ENCODE data around the gene ZFP92.
"Not testable (repeated sequence)": the region's sequence is repeated elsewhere in the genome, so short reads cannot be mapped to it uniquely, and the experiment has no call there.

Gene ZFP92

DNA sequence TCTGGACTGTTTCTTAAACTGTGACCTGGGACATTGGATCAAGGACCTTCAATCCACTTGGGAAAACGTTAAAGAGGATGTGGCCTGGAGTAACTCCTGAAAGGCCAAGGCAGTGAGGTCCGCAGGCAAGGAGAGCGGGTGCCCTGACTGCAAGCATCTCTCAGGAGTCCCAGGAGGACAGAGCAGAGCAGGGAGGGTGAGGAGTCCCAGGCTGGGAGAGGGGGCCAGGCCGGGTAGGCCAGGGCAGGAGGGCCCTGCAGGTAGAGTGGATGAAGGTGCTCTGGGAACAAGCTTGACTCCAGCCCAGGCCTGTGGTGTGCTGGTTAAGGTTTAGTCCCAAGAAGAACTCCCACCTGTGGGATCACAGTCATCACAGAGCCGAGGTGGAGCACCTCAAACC lies 23.9 kb upstream of the ZFP92 start:
- intact Hi-C loops (cut with DNase I; ENCODE audit: low total_unique reads) = no loop called here
- H3K4me1 ChIP-seq = no peaks in the 10 kb centered on the region
- H3K27me3 ChIP-seq = no peaks in the 10 kb centered on the region

DNA sequence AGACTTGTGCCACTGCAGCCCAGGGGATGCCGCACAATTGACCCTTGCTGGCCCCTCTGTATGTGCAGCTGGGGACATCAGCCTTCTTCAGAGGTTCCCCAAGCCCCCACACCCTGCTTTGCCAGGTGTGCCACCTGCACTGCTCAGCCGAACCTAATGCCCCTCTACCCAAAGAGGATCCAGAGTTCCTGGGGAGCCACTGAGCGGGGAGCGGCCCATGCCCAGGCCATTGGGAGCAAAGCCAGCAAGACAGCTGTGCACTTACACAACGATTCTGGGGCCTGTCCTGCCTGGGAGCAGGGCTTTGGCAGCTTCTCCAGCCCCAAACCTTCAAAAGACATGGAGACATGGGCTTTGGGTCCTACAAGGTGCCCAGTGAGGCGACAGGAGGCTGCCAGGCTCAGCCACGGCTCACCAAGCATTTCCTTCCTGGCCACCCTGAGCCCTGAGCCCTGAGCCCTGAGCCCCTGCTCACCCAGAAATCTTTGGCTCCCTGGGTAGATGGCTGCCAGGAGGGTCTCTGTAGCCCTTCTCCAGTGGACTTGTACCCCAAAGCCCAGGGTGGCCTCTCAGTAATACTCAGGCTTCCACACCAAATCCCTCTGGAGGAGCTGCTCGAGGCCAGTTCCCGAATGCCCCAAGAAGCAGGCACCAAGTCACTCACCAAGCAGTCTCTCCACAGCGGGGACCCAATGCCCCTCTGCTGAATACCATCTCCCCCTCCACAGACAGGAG lies 23.1 kb upstream of the ZFP92 start:
- H3K27me3 ChIP-seq = no peaks in the 10 kb centered on the region
- no peak overlapping the region for H3K27ac ChIP-seq
- intact Hi-C loops (cut with DNase I; ENCODE audit: low total_unique reads) = no loop called here
- no peaks in the 10 kb centered on the region for H3K36me3 ChIP-seq
- H3K9me3 ChIP-seq = no peaks in the 10 kb centered on the region
- TF ChIP-seq, protein P1, sequence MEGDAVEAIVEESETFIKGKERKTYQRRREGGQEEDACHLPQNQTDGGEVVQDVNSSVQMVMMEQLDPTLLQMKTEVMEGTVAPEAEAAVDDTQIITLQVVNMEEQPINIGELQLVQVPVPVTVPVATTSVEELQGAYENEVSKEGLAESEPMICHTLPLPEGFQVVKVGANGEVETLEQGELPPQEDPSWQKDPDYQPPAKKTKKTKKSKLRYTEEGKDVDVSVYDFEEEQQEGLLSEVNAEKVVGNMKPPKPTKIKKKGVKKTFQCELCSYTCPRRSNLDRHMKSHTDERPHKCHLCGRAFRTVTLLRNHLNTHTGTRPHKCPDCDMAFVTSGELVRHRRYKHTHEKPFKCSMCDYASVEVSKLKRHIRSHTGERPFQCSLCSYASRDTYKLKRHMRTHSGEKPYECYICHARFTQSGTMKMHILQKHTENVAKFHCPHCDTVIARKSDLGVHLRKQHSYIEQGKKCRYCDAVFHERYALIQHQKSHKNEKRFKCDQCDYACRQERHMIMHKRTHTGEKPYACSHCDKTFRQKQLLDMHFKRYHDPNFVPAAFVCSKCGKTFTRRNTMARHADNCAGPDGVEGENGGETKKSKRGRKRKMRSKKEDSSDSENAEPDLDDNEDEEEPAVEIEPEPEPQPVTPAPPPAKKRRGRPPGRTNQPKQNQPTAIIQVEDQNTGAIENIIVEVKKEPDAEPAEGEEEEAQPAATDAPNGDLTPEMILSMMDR (IDR thresholded peaks at IDR 0.05) = no peak
- no peaks in the 10 kb centered on the region for H3K4me1 ChIP-seq
- no peak for DNase-seq
- no peak overlapping the region for H3K4me3 ChIP-seq

More for the DNA sequence above, 23.9 kb upstream of the ZFP92 start:
- Histone ChIP-seq H3K4me3 (no peak overlapping the region), H3K36me3 (no peaks in the 10 kb centered on the region), H3K27ac (no peak overlapping the region), H3K9me3 (no peaks in the 10 kb centered on the region)
- TF ChIP-seq, protein P1 (IDR thresholded peaks at IDR 0.05) = no peak
- no peak for DNase-seq

DNA sequence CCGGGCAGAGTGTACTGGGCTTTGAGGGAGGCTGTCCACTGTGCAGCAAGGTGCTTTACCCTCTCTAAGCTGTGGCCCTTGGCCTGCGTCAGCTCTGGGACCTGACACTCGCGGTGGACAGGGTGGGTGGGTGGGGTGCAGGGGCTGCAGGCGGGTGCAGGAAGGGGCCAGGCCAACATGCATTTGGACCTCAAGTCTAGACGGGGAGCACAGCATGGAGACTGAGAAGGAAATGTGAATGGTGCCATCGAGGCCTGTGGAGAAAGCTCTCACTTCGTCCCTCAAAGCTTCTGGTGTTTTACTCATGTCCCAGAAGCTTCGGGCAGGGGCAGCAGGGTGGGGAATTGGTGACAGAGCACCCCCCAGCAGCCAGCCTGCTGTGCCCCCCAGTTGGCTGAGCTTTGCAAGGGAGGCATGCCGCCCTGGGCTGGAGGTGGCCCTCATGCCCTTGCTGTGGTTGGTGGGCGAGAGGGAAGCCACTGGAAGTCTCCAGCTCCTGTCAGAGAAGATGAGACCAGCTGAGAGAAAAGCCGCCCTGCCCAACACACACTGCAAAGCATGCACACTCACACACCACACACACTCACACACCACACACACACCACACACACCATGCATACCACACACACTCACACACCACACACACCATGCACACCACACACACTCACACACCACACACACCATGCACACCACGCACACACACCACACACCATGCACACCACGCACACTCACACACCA lies 22.4 kb upstream of the ZFP92 start:
- no peaks in the 10 kb centered on the region for H3K4me1 ChIP-seq
- H3K36me3 ChIP-seq = no peaks in the 10 kb centered on the region
- intact Hi-C loops (cut with DNase I; ENCODE audit: low total_unique reads) = no loop called here
- H3K4me3 ChIP-seq = no peak overlapping the region
- no peak overlapping the region for H3K27ac ChIP-seq
- no peaks in the 10 kb centered on the region for H3K27me3 ChIP-seq
- no peaks in the 10 kb centered on the region for H3K9me3 ChIP-seq
- TF ChIP-seq, protein P1 (IDR thresholded peaks at IDR 0.05) = no peak
- no peak for DNase-seq

DNA sequence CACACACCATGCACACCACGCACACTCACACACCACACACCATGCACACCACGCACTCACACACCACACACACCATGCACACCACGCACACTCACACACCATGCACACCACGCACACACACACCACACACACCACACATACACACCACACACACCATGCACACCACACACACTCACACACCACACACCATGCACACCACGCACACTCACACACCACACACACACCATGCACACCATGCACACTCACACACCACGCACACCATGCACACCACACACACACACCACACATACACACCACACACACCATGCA lies 21.9 kb upstream of the ZFP92 start:
- H3K9me3 ChIP-seq; intact Hi-C loops (cut with DNase I; ENCODE audit: low total_unique reads); H3K4me3 ChIP-seq; H3K27ac ChIP-seq; H3K27me3 ChIP-seq; H3K4me1 ChIP-seq; DNase-seq; H3K36me3 ChIP-seq: not testable (repeated sequence)

DNA sequence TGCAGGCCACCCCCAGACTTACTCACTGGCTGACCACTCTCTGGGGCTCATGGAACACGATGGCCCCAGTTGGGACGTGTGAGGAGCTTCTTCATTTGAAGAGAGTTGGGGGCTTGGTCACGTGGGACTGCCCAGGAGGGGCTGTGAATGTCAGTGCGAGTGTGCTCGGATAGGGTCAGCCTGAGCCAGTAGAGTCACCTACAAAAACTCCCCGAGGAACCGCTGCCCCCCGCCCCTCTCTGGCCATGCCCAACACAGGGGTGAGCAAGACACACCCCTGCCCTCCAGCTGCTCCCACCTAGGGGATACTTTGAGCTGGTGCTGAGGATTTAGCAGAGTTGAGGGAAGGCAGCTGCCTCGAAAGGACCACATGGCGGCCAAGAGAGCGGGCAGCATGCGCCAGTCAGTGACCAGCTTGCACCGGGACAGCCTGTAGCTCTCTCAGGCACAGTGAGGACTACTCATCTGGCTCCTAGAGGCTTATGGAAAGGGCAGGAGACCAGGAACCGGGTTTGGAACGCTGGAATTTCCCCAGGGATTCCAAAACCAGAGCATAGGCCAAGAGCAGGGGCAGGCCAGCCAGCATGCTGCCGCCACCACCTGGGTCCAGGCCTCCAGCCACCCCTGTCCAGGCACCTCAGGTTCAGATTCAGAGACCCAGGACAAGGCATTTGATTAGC lies 18.5 kb upstream of the ZFP92 start:
- no peak overlapping the region for H3K27ac ChIP-seq
- DNase-seq = no peak
- TF ChIP-seq, protein P1 (IDR thresholded peaks at IDR 0.05) = no peak
- H3K4me3 ChIP-seq = no peak overlapping the region
- intact Hi-C loops (cut with DNase I; ENCODE audit: low total_unique reads) = no loop called here
- H3K27me3 ChIP-seq = peaks cover 0 to 13% of the 10 kb centered on the region in 2 donors
- no peaks in the 10 kb centered on the region for H3K4me1 ChIP-seq
- no peaks in the 10 kb centered on the region for H3K9me3 ChIP-seq
- no peaks in the 10 kb centered on the region for H3K36me3 ChIP-seq

DNA sequence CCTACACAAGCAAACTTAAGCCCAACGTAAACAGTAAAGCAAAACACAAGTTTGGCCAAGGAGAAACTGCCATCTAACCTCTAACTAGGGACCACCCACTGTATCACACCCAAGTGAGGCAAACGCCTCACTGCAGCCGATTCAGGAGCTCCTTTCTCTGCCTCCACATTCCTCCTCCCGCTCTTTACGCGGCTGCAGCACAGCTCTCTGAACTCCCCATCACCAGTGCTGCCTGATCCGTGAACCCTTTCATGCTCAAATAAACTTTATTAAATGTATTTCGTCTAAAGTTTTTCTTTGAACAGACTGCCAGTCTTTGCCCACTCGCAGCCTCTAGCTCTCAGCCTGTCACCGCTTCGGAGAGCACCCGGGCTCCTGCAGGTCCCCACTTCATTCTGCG lies 16.7 kb upstream of the ZFP92 start:
- no peak overlapping the region for H3K4me3 ChIP-seq
- intact Hi-C loops (cut with DNase I; ENCODE audit: low total_unique reads) = no loop called here
- peaks cover 0 to 13% of the 10 kb centered on the region in 2 donors for H3K27me3 ChIP-seq
- TF ChIP-seq, protein P1 (IDR thresholded peaks at IDR 0.05) = no peak
- no peaks in the 10 kb centered on the region for H3K4me1 ChIP-seq
- H3K9me3 ChIP-seq = no peaks in the 10 kb centered on the region
- DNase-seq = no peak
- no peak overlapping the region for H3K27ac ChIP-seq
- no peaks in the 10 kb centered on the region for H3K36me3 ChIP-seq

All from tibial artery (tissue), 4 donors.